A673 (cell line): ENCODE measurements around the gene CPNE8. TPM values are rescaled to one million over a fixed set of nuclear protein-coding genes. Genes with fewer than 3 reads are reported as not detected.

Source experiments
- BruUV-seq: library from RNA; stranded (reverse); fragments of 400-500 nt; replicated peaks from 2 replicates; lab custom pipeline; 2021; lab: Mats Ljungman, UMichigan
- CTCF ChIA-PET: fragments of 300-600 bp; sonication (Branson Sonifier 250); formaldehyde crosslinking; loops from one replicate; lab custom pipeline; 2022; ENCODE audit warnings: antibody characterized with exemption; lab: Charles Lee
- POLR2A ChIA-PET: fragments of 300-600 bp; sonication (Branson Sonifier 250); formaldehyde crosslinking; loops from one replicate; lab custom pipeline; 2022; ENCODE audit warnings: antibody characterized with exemption; ENCODE audit not compliant: low non-redundant PET; lab: Charles Lee
- DNase-seq: peaks from one replicate; pipeline ENCODE4 v3.0.0-alpha.2; 2015; ENCODE audit warnings: low spot score
- H3K27ac ChIP-seq: fragments of 200-600 bp; sonication (generic); 2 replicates; pipeline ENCODE4 v1.5.1; 2016; ENCODE audit warnings: mixed run types, low read depth, mild to moderate bottlenecking, mixed read lengths, antibody characterized with exemption, low read length; ENCODE audit not compliant: poor library complexity, severe bottlenecking
- H3K27me3 ChIP-seq: fragments of 200-600 bp; sonication (generic); replicated peaks from 2 replicates; pipeline ENCODE4 v1.6.1; 2017; ENCODE audit warnings: mixed run types, low read depth, mild to moderate bottlenecking, mixed read lengths, antibody characterized with exemption, low read length; ENCODE audit not compliant: insufficient read depth, poor library complexity
- H3K36me3 ChIP-seq: fragments of 200-600 bp; sonication (generic); 2 replicates; pipeline ENCODE4 v1.6.1; 2016; ENCODE audit warnings: mixed run types, mild to moderate bottlenecking, mixed read lengths, antibody characterized with exemption, low read length; ENCODE audit not compliant: insufficient read depth, poor library complexity, severe bottlenecking
- H3K4me1 ChIP-seq: fragments of 200-600 bp; sonication (generic); 2 replicates; pipeline ENCODE4 v1.6.1; 2017; ENCODE audit warnings: mixed run types, mild to moderate bottlenecking, mixed read lengths, antibody characterized with exemption, low read length; ENCODE audit not compliant: insufficient read depth, poor library complexity, severe bottlenecking
- H3K4me3 ChIP-seq: fragments of 200-600 bp; sonication (generic); 2 replicates; pipeline ENCODE4 v1.5.1; 2016; ENCODE audit warnings: low read depth, mixed run types, mild to moderate bottlenecking, mixed read lengths, low read length; ENCODE audit not compliant: poor library complexity, severe bottlenecking
- H3K9me3 ChIP-seq: fragments of 200-600 bp; sonication (generic); 2 replicates; pipeline ENCODE4 v1.6.1; 2016; ENCODE audit warnings: mixed run types, low read depth, mild to moderate bottlenecking, mixed read lengths, antibody characterized with exemption, low read length; ENCODE audit not compliant: poor library complexity, severe bottlenecking
- CTCF ChIP-seq: fragments of 300-800, 200-600 bp; sonication (generic); conservative IDR thresholded peaks from 2 replicates; pipeline ENCODE4 v1.5.1; 2017; ENCODE audit warnings: low read depth, mild to moderate bottlenecking, antibody characterized with exemption, low read length, moderate library complexity, mixed read lengths
- EZH2 ChIP-seq: fragments of 200-600 bp; sonication (generic); IDR thresholded peaks from 2 replicates; pipeline ENCODE4 v1.6.1; 2017; ENCODE audit warnings: borderline replicate concordance, low read depth, mild to moderate bottlenecking, mixed read lengths, antibody characterized with exemption, low read length; ENCODE audit not compliant: poor library complexity, severe bottlenecking
- intact Hi-C: fragments of 100-400 bp; cut with micrococcal nuclease; formaldehyde crosslinking; loops from one replicate; pipeline ENCODE4 v1.10.0; 2022; ENCODE audit not compliant: unreplicated experiment
- total RNA-seq: library from RNA; stranded (reverse); gene quantifications from 2 replicates; pipeline ENCODE4 v1.2.3, GENCODE V29; 2021

Gene CPNE8
- total RNA-seq, 1 experiment from 2014 or later, result 1.3 TPM

GRCh38 chr12:38934686-38935085 is 29.3 kb upstream of the CPNE8 start:
- TF ChIP-seq CTCF (no peak), EZH2 (no peak)
- no peak for DNase-seq
- Histone ChIP-seq H3K4me3 (no peak overlapping the region), H3K27me3 (no peaks in the 10 kb centered on the region), H3K4me1 (no peaks in the 10 kb centered on the region), H3K9me3 (no peaks in the 10 kb centered on the region), H3K36me3 (no peaks in the 10 kb centered on the region), H3K27ac (no peak overlapping the region)
- intact Hi-C loops, result no loop called here
- ChIA-PET POLR2A (no interaction called here), CTCF (no interaction called here)
- no TSS peak for BruUV-seq

GRCh38 chr12:38934078-38934584 is 28.7 kb upstream of the CPNE8 start:
- ChIA-PET CTCF (no interaction called here), POLR2A (no interaction called here)
- intact Hi-C loops, result no loop called here
- no peaks in the 10 kb centered on the region for H3K9me3 ChIP-seq
- TF ChIP-seq CTCF (no peak), EZH2 (no peak)
- H3K4me3 ChIP-seq, result no peak overlapping the region
- no peaks in the 10 kb centered on the region for H3K27me3 ChIP-seq
- H3K36me3 ChIP-seq, result no peaks in the 10 kb centered on the region
- H3K4me1 ChIP-seq, result no peaks in the 10 kb centered on the region
- DNase-seq, result no peak
- BruUV-seq, result no TSS peak
- H3K27ac ChIP-seq, result no peak overlapping the region

- DNase-seq, result no peak
- Histone ChIP-seq H3K27me3 (no peaks in the 10 kb centered on the region), H3K27ac (no peak overlapping the region), H3K9me3 (no peaks in the 10 kb centered on the region), H3K36me3 (no peaks in the 10 kb centered on the region), H3K4me1 (no peaks in the 10 kb centered on the region), H3K4me3 (no peak overlapping the region)
- TF ChIP-seq EZH2 (no peak), CTCF (no peak)
- POLR2A ChIA-PET, result no interaction called here
- intact Hi-C loops, result no loop called here
- CTCF ChIA-PET, result no interaction called here
- BruUV-seq, result no TSS peak
Observed at GRCh38 chr12:38932320-38932719, 26.9 kb upstream of the CPNE8 start.
